Measurements from ENCODE around the gene NUDT14. TPM values are rescaled to one million over a fixed set of nuclear protein-coding genes. Genes with fewer than 3 reads are reported as not detected.

Gene NUDT14
- total and polyA plus RNA-seq, 8 donors = 15.2 to 62.6 (median 26.6) TPM; not detected in 1

- H3K27me3 ChIP-seq = peaks cover 0 to 3% (median 0%) of the 10 kb centered on the region in 3 donors
- no peak overlapping the region for H3K27ac ChIP-seq
- 91 to 96% (median 93%) methylated on average over 10 to 15 of the region's 15 CpGs for WGBS, 5 donors
- no peak overlapping the region for H3K4me3 ChIP-seq
- intact Hi-C loops (cut with DNase I; ENCODE audit: low total_unique reads) = no loop called here
- no peaks in the 10 kb centered on the region for H3K4me1 ChIP-seq
- no peak for DNase-seq
- TF ChIP-seq, protein P1, sequence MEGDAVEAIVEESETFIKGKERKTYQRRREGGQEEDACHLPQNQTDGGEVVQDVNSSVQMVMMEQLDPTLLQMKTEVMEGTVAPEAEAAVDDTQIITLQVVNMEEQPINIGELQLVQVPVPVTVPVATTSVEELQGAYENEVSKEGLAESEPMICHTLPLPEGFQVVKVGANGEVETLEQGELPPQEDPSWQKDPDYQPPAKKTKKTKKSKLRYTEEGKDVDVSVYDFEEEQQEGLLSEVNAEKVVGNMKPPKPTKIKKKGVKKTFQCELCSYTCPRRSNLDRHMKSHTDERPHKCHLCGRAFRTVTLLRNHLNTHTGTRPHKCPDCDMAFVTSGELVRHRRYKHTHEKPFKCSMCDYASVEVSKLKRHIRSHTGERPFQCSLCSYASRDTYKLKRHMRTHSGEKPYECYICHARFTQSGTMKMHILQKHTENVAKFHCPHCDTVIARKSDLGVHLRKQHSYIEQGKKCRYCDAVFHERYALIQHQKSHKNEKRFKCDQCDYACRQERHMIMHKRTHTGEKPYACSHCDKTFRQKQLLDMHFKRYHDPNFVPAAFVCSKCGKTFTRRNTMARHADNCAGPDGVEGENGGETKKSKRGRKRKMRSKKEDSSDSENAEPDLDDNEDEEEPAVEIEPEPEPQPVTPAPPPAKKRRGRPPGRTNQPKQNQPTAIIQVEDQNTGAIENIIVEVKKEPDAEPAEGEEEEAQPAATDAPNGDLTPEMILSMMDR (IDR thresholded peaks at IDR 0.05) = no peak
- peaks cover 4 to 26% (median 20%) of the 10 kb centered on the region in 4 donors for H3K9me3 ChIP-seq
- peaks cover 0 to 20% (median 13%) of the 10 kb centered on the region in 4 donors for H3K36me3 ChIP-seq
Measured at GRCh38 chr14:105138551-105139111, 42.5 kb downstream of the NUDT14 start.

DNA sequence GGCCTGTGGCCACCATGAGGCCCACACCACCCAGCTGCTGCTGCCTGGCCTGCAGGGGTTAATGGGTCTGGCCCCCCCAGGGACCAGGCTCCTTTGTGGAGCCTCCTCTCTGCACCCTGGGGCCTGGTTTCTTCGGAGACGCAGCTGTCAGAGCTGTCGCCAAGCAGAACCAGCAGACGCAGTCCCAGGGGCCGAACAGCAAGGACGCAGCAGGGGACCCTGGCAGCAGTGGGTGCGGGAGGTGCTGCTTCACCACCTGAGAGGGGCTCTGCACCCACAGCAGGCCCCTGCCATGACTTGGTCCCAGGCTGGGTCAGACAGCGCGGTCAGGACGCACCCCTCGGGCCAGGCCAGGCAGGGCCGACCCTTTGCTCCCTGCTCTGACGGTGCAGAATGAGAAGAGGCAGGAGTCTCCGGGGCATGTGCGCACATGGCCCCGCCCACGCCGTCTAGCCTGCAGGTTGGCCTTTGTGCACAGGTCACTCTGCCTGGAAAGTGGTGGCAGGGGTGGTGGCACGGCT, 43.0 kb downstream of the NUDT14 start:
- Histone ChIP-seq H3K4me1 (no peaks in the 10 kb centered on the region), H3K36me3 (peaks cover 0 to 18% (median 11%) of the 10 kb centered on the region in 4 donors), H3K9me3 (peaks cover 4 to 26% (median 20%) of the 10 kb centered on the region in 4 donors), H3K4me3 (no peak overlapping the region), H3K27ac (no peak overlapping the region), H3K27me3 (peaks cover 0 to 3% (median 0%) of the 10 kb centered on the region in 3 donors)
- WGBS, 5 donors = 72 to 81% (median 81%) methylated on average over 17 to 19 of the region's 19 CpGs; no CpG with 5 or more reads in 1 of the 5 donors
- intact Hi-C loops (cut with DNase I; ENCODE audit: low total_unique reads) = no loop called here
- DNase-seq = no peak
- TF ChIP-seq POLR2A (IDR thresholded peaks at IDR 0.05) (no peak), POLR2AphosphoS5 (IDR thresholded peaks at IDR 0.05) (no peak), EP300 (IDR thresholded peaks at IDR 0.05) (no peak)
- TF ChIP-seq, protein P1 (IDR thresholded peaks at IDR 0.05) = no peak

GRCh38 chr14:105137481-105138020, 43.6 kb downstream of the NUDT14 start:
- peaks cover 4 to 26% (median 20%) of the 10 kb centered on the region in 4 donors for H3K9me3 ChIP-seq
- intact Hi-C loops (cut with DNase I; ENCODE audit: low total_unique reads) = no loop called here
- peaks cover 0 to 3% (median 0%) of the 10 kb centered on the region in 3 donors for H3K27me3 ChIP-seq
- H3K27ac ChIP-seq = no peak overlapping the region
- TF ChIP-seq POLR2AphosphoS5 (IDR thresholded peaks at IDR 0.05) (no peak), POLR2A (IDR thresholded peaks at IDR 0.05) (no peak), EP300 (IDR thresholded peaks at IDR 0.05) (no peak)
- TF ChIP-seq, protein P1 (IDR thresholded peaks at IDR 0.05) = no peak
- peaks cover 0 to 13% (median 6%) of the 10 kb centered on the region in 4 donors for H3K36me3 ChIP-seq
- 82 to 87% (median 85%) methylated on average over 13 to 14 of the region's 14 CpGs for WGBS, 5 donors
- no peak overlapping the region for H3K4me3 ChIP-seq
- no peaks in the 10 kb centered on the region for H3K4me1 ChIP-seq
- no peak for DNase-seq

DNA sequence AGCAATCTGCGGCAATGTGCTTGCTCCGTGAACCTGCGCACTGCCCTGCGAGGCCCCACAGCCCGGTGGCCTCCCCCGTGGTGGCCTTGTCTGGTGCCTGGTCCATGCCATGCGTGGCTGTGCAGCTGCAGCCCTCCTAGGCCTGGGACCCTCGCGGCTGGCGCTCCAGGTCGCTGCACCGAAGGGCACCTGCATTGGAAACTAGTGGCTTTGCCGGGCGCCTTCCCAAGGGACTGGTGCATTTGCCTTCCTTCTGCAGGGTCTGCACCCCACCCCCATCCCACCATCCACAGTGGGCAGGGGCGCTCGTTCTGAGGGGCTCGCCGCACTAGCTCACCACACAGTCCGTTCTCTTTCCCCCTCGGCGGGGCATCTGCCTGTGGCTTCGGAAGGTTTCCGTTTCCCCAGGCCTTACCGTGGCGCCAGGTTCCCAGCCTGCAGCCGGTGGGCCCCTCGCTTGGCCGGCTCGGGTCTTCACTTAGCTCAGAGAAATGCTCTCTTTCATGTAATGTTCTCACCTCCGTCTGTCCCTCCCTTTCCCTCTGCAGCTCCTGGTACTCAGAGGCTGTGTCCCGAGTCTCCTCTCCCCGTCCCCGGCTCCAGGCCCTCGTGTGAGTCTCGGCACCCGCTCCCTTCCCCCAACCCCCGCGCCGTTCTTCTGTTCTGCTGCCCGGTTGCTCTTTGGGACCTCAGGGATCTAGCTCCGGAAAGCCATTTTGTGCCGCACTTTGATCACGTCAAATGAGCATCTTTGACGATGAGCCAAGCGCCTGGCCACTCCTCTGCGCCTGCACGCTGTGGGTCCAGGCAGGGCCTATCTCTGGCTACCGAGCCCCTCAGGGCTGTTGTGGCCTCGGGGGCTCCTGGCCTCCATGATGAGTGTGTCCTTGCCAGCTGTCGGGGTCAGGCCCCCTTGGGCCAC, 44.5 kb downstream of the NUDT14 start:
- H3K27ac ChIP-seq = no peak overlapping the region
- DNase-seq = no peak
- H3K4me1 ChIP-seq = no peaks in the 10 kb centered on the region
- no peak overlapping the region for H3K4me3 ChIP-seq
- intact Hi-C loops (cut with DNase I; ENCODE audit: low total_unique reads) = no loop called here
- WGBS, 5 donors = 76 to 85% (median 83%) methylated on average over 43 to 50 of the region's 50 CpGs
- TF ChIP-seq POLR2AphosphoS5 (IDR thresholded peaks at IDR 0.05) = no peak
- TF ChIP-seq, protein P1 (IDR thresholded peaks at IDR 0.05) = no peak
- no peak for TF ChIP-seq POLR2A (IDR thresholded peaks at IDR 0.05)
- TF ChIP-seq EP300 (IDR thresholded peaks at IDR 0.05) = no peak
- H3K9me3 ChIP-seq = peaks cover 4 to 32% (median 25%) of the 10 kb centered on the region in 4 donors
- peaks cover 0 to 3% (median 0%) of the 10 kb centered on the region in 3 donors for H3K27me3 ChIP-seq
- peaks cover 0 to 6% (median under 1%) of the 10 kb centered on the region in 4 donors for H3K36me3 ChIP-seq
